GM21825 (cell line): ENCODE results near the gene TIGAR.
A peak's percentile ranks its signal among the peaks of the same experiment; 100 is the strongest.

Experiments used
- ATAC-seq: cut with Tn5 transposase; IDR thresholded peaks from one replicate; pipeline ENCODE4 v1.9.1; 2021; ENCODE audit warnings: mild to moderate bottlenecking, moderate library complexity; ENCODE audit not compliant: unreplicated experiment

Gene TIGAR

DNA sequence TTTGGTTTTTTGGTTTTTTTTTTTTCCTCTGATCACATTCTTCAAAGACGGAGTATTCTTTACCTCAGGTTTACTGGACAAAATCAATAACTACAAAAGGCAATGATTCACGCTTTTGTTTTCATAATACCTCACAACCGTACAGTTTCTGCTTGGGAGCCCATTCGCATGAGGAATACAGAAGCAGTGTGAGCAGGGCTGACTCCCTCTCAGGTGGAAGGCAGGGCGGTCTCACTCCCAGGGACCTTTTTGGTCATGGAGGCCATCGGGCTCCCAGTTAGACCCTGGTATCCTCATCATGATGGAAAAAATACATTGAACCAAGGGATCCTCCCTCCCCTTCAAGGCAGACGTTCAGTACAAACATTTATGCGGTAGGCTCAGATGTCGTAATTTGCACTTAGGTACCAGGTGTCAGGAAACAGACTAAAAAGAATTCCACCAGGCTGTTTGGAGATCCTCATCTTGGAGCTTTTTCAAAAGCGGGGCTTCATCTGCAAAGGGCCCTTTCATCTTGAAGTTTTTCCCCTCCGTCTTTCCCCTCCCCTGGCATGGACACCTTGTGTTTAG is 19.0 kb upstream of the TIGAR start:
- no peak for ATAC-seq

GRCh38 chr12:4302881-4303280 is 18.1 kb upstream of the TIGAR start:
- ATAC-seq: no peak

DNA sequence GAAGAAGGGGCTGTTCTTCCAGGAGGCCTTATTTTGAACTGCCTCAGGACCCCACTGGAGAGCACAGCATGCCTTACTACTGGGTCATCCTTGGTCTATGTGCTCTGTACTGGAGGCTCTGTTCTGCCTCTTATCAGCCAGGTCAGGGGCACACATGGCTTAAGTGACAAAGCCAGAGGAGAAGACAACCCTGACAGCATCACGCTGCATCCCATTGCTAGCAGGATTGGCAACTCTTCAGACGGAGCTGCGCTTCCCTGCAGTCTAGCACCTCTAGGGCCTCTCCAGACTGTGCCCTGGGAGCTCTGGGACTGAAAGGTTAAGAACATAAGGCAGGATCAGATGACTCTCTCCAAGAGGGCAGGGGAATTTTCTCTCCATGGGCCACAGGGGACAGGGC is 17.3 kb upstream of the TIGAR start:
- ATAC-seq: no peak

- ATAC-seq: no peak
Observed at GRCh38 chr12:4307593-4308333, 13.2 kb upstream of the TIGAR start.

DNA sequence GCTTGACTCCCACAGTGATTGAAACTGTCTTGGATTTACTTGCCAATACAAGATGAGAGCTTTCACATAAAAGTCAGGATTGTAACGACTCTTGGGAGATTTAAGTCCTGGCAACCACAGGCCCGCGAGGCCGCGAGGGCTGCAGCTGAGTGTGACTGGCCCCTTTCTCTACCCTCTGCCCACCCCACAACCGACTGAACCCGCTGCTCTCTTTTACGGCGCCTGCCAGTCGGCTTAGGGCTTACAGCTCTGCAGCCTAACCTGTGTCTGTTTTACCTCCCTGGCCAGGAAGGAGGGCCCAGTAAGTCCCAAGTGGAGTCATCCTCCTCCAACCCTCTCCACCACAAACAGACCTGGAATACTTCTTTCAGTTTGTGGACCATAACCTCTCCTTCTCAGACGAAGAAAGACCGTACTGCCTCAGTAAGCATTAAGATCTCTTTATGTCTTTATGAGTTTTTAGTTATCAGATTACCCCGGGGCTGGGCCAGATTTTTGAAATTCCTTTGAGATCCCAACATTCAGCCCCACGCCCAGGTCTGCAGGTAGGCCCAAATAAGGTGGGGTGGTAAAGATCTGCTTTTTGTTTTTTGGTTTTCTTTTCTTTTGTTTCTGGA is 12.6 kb upstream of the TIGAR start:
- ATAC-seq: no peak

- no peak for ATAC-seq
Observed at GRCh38 chr12:4311776-4312175, 9.2 kb upstream of the TIGAR start.

DNA sequence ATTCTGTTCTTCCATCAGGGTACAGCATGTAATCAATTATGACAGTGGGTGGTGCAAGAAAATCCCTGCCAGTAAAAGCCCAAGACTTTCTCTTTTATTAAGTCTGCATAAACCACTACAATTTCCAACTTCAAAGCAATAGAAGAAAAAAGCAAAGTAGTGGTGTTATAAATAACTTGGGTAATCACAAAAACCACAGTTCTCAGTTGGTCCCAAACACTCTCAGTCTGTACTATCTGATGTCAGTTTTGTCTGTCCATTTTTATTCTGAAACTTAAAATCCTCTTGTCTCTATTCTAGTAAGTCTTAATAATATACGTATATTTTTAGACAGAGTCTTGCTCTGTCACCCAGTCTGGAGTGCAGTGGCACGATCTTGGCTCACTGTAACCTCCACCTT is 8.8 kb upstream of the TIGAR start:
- no peak for ATAC-seq

DNA sequence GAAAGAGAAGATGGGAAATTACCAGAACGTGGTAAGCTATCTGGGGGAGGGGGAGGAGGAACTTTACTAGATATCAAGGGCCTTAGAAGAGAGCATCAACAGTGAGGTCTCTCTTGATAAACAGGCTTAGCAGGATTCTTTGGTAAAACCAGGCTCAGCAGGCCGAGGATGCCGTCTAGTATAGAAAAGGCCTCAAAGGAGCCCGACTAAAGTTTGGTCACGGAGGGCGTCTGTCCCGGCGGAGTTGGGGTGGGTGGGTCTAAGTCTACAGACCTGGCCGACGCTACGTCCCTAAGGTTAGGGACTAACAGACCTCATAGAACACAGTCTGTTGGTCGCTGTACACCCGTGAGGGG is 538 bp upstream of the TIGAR start:
- ATAC-seq: peak; percentile 30

DNA sequence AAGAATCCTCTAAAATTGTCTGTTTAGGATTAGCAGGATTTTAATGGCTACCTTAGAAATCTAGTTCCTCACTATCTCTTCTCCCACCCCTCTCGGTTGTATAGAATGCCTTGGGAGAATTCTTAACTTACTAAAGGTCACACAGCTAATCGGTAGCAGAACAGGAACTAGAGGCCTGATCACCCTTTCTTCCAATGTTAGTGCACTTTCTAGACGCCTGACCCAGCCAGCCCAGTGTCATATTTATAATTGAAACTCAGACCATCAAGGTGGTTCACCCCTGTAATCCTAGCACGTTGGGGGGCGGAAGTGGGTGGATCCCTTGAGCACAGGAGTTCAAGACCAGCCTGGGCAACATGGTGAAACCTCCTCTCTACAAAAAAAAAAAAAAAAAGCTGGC is 1.7 kb downstream of the TIGAR start:
- no peak for ATAC-seq

DNA sequence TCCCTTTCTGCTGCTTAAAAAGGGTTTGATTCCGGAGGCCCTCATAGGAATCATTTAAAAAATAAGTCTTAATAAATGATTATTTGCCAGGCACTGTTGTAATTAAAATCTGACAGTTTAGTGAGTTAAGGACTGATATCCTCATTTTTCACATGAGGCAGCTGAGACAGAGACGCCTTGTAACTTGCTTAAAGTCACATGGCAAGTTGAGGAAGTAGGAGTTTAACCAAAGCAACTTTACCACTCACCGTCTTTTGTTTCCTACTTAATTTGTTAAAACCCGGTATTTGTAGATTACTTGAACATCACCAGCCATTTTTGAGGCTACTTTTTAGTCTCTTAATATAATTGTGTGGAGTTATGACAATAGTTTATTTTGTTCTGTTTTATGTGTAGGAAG is 2.4 kb downstream of the TIGAR start:
- no peak for ATAC-seq

DNA sequence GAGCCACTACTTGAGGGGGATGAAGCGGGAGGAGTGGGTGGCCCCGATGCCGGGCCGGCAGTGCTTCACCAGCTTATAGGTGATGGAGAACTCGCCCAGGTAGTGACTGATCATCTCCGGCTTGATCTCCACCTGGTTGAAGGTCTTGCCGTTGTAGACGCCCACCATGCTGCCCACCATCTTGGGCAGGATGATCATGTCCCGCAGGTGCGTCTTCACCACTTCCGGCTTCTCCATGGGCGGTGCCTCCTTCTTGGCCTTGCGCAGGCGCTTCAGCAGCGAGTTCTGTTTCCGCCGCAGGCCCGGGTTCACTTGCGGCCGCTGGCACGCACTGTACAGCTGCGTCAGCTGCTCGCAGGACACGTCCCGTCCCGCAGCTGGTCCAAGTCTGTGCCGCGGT is 3.4 kb downstream of the TIGAR start:
- ATAC-seq: no peak

DNA sequence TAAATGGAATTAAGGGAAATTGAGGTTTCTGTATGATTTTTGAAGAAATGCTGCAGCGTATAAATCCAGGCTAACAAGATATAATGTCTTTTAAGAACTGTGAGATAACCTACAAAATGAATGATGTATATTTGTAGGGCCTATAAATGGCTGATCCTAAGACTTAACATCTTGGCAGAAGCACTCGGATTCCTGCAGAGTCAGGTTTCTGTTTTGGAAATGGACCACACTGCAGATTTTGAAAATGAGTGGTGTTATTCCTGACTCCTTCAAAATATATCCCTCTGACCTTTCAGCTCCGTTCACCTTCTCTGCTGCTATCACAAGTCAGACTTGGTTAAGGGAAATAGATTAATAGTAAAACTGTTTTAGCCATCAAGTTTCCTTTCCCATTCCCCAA is 5.0 kb downstream of the TIGAR start:
- ATAC-seq: no peak

GRCh38 chr12:4327293-4327692 is 6.3 kb downstream of the TIGAR start:
- no peak for ATAC-seq

DNA sequence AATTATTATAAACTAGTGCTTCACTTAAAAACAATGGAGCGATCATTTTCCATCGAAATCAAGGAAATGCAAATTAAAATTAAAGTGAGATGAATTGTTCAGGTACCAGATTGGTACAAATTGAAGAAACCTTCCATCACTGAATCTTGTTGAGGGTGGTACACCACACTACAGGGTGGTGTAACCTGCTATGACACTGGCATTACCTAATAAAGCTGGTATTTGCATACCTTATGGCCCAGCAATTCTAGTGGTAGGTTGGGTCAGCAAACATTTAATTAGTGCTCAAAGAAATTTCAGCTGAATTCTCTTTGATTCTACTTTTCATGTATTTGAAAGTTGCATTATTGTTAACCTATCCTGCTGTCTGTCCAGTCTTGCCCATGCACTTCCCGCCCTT is 9.2 kb downstream of the TIGAR start:
- no peak for ATAC-seq

DNA sequence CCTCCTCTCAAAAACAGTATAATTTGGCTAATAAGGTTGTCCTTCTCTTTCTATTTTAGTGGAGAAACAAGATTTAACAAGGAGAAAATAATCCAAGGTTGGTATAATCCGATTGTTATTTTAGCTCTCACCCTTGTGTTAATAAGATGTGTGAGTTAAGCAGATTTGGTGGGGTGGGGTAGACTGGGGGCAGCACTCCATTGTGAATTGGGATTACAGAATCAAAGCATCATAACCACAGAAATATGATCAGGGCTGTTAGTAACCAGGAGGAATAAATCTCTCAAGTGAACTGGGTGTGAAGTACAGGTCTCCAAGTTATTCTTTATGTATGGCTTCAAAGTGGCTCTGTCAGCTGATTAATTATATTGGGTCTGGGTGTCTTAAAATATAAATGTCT is 10.2 kb downstream of the TIGAR start:
- ATAC-seq: no peak

DNA sequence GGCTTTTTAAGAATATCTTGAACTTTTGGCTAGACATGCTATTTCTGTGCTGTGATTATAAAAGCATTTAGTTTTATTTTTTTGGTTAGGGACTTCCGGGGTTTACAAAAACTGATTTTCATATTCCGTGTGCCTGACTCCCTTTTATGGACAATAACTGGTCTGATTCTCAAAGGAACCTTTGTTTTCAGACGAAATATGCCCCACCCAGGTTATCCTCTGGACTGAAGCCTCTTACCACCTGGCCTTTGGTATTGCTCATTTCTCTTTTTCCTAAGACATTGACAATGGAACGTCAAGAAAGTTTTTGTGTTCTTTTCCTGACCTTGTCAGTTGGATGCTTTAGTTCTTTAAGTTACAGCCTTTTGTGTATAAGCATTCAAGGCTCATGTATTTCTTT is 10.8 kb downstream of the TIGAR start:
- no peak for ATAC-seq

DNA sequence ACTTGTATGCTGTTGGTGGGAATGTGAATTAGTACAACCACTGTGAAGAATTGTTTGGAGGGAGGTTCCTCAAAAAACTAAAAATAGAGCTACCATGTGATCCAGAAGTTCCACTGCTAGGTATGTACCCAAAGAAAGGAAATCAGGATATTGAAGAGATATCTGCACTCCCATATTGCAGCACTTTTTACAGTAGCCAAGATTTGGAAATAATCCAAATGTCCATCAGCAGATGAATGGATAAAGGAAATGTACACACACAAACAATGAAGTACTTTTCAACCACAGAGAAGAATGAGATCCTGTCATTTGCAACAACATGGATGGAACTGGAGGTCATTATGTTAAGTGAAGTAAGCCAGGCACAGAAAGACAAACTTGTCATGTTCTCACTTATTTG is 25.9 kb downstream of the TIGAR start:
- no peak for ATAC-seq

- no peak for ATAC-seq
Observed at GRCh38 chr12:4353785-4354208, 32.8 kb downstream of the TIGAR start.

DNA sequence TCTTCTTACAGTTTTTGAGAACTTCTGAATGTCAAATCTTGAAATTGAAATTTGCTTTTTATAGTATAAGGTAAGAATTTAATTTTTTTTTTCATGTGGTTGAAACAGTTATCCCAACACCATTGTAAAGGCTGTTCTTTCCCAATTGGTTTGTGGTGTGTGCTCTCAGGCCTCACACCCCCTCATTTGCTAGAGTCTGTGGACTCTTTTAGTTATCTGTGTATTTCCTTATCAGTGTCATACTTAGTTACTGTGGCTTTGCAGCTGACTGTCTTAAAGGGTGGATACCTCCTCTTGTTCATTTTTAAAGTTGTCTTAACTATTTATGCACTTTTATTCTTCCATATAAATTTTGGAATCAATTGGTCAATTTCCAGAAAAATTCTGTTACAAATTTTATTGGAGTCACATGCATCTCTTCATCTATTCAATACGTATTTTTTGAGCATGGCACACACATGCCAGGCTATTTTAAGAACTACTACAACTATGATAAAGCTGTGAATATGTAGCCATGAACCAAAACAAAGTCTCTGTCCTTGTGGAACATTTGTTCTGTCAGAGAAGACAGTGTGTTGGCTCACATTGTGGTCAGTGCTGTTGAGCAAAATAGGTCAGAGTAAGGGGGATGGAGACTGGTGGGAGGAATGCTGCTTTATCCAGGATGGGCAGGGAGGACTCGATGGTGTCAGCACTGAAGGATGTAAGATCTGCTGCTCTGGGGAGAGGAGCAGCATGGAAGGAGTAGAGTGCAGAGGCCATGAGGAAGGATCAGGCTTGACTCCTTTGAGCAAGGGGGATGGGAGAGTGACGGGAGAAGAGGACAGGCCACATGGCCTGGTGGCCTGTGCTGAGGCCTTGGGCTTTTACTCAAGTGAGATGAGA is 34.4 kb downstream of the TIGAR start:
- ATAC-seq: no peak

DNA sequence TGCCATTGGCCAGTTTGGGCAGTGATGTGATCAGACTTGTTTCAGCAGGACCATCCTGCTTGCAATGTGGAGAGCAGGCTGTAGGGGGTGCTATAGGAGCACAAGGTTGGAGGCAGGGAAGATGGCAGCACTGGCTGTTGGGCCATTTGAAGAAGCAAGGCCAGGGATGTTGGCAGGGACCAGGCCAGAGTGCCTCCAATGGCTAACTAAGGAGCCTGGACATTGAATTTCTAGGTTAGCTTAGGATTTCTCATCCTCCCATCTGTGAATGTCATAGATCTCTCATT is 35.0 kb downstream of the TIGAR start:
- ATAC-seq: no peak

GRCh38 chr12:4366090-4366489 is 45.1 kb downstream of the TIGAR start:
- ATAC-seq: no peak

GRCh38 chr12:4369548-4369947 is 48.5 kb downstream of the TIGAR start:
- no peak for ATAC-seq
